SJSA1 (cell line): ENCODE measurements around the gene PNPLA7. TPM values are rescaled to one million over a fixed set of nuclear protein-coding genes. Genes with fewer than 3 reads are reported as not detected.
"Not testable (repeated sequence)": the region's sequence is repeated elsewhere in the genome, so short reads cannot be mapped to it uniquely, and the experiment has no call there.

Experiments used
- DNase-seq, 2 experiments: peaks; one replicate each; pipeline ENCODE4 v3.0.0-alpha.2; 2015 to 2020; ENCODE audit warnings: low spot score in 2 of 2, low read depth in 1 of 2
- H3K27ac ChIP-seq: fragments of 250-450 bp; sonication (Bioruptor Pico); 2 replicates; pipeline ENCODE4 v1.5.1; 2020; ENCODE audit warnings: mild to moderate bottlenecking, moderate library complexity
- H3K27me3 ChIP-seq: fragments of 250-450 bp; sonication (Bioruptor Pico); replicated peaks from 2 replicates; pipeline ENCODE4 v1.5.1; 2020; ENCODE audit warnings: mild to moderate bottlenecking, moderate library complexity
- H3K36me3 ChIP-seq: fragments of 250-450 bp; sonication (Bioruptor Pico); 2 replicates; pipeline ENCODE4 v1.5.1; 2020; ENCODE audit warnings: mild to moderate bottlenecking
- H3K4me1 ChIP-seq: fragments of 250-450 bp; sonication (Bioruptor Pico); replicated peaks from 2 replicates; pipeline ENCODE4 v1.6.1; 2021; ENCODE audit warnings: mild to moderate bottlenecking
- H3K4me3 ChIP-seq: fragments of 250-450 bp; sonication (Bioruptor Pico); 2 replicates; pipeline ENCODE4 v1.5.1; 2020; ENCODE audit warnings: mild to moderate bottlenecking
- H3K9me3 ChIP-seq: fragments of 250-450 bp; sonication (Bioruptor Pico); replicated peaks from 2 replicates; pipeline ENCODE4 v1.5.1; 2020; ENCODE audit warnings: mild to moderate bottlenecking
- total RNA-seq: library from RNA; depleted of rRNA; stranded (reverse); fragments of >200 nt; shearing (Covaris generic); gene quantifications from 2 replicates; pipeline ENCODE4 v1.2.3, GENCODE V29; 2014

Gene PNPLA7
- total RNA-seq, 1 experiment from 2014 or later: 0.05 TPM

DNA sequence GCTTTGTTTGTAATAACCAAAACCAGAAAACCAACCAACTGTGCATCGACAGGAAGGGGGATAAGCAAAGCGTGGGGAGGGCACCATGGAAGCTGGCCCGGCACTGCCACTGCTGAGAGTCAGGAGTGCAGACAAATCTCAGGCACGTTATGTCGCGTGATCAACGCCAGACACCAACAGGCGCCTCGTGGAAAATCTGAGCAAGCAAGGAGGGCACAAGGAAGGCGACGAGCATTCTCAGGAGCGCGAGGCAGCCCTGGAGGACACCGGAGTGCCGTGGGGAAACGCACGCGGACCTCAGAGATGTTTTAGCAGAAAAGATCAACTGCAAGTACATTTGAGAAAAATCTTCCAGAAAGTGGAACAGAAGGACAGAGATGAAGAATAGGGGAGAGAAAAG lies 75.9 kb downstream of the PNPLA7 start:
- no peaks in the 10 kb centered on the region for H3K4me1 ChIP-seq
- H3K27me3 ChIP-seq: 0 out of 2 replicates have a peak, but pooled peaks cover 2% of the 10 kb centered on the region
- H3K4me3 ChIP-seq: no peak overlapping the region
- peaks cover 8% of the 10 kb centered on the region; the same call in 1 of the 2 replicates for H3K9me3 ChIP-seq
- DNase-seq: no peak
- H3K27ac ChIP-seq: no peak overlapping the region
- H3K36me3 ChIP-seq: no peaks in the 10 kb centered on the region

DNA sequence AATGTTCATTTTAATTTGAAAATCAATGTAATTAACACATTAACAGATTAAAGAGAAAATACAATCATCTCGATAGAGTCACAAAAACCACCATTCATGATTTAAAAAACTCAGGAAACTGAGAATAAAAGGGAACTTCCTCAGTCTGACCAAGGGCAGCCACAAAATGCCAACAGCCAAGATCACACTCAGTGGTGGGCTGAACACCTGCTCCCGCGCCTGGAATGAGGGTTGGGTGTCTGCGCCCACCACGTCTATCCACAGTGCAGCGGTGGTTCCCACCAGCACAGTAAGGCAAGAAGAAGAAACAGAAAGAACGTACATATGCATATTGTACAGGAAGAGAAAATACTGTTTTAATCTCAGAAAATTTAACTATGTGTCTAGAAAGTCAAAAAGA lies 79.4 kb downstream of the PNPLA7 start:
- H3K4me3 ChIP-seq: no peak overlapping the region

DNA sequence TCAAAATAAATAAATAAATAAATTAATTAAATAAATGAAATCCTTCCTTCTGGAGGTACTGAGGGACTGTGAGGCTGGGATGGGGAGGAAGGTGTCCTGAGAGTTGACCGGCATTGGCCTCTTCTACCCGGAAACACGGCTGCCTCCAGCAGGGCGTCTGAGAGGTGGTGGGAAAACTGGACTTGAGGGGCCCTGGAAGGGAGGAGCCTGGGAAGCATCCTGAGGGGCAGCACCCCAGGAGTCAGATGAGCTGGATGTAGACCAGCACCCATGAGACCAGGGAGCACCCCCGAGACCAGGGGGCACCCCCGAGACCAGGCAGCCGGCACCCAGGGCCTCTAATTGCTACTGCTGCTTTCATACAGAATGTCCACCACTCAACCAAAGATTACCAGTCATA lies 82.3 kb downstream of the PNPLA7 start:
- no peaks in the 10 kb centered on the region for H3K9me3 ChIP-seq
- no peak overlapping the region for H3K4me3 ChIP-seq
- no peak overlapping the region for H3K27ac ChIP-seq
- DNase-seq: no peak
- H3K36me3 ChIP-seq: no peaks in the 10 kb centered on the region
- 0 out of 2 replicates have a peak, but pooled peaks cover 3% of the 10 kb centered on the region for H3K27me3 ChIP-seq
- no peaks in the 10 kb centered on the region for H3K4me1 ChIP-seq

More for the DNA sequence above, 79.4 kb downstream of the PNPLA7 start:
- H3K36me3 ChIP-seq: no peaks in the 10 kb centered on the region
- DNase-seq: no peak
- H3K27me3 ChIP-seq: 0 out of 2 replicates have a peak, but pooled peaks cover 3% of the 10 kb centered on the region
- H3K9me3 ChIP-seq: peaks cover 4% of the 10 kb centered on the region; the same call in 1 of the 2 replicates
- no peaks in the 10 kb centered on the region for H3K4me1 ChIP-seq
- H3K27ac ChIP-seq: no peak overlapping the region

DNA sequence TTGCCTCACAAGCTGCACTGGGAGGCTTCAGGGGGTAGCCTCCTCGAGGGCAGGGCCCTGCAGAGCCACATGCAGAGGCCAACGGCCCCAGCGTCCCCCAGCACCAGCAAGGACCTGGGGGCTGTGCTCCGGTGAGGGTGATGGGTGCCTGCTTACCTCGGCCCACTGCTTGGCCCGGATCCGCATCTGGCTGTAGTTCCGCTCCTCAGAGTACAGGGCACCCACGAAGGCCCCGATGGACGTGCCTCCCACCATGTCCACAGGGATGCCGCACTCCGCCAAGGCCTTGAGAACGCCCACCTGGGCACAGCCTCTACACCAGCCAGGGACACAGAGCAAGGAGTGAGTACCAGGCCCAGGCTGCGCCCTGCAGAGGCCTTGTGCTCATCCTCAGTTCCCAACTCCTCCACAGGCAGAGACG lies 83.0 kb downstream of the PNPLA7 start:
- Histone ChIP-seq H3K4me1 (no peaks in the 10 kb centered on the region), H3K4me3 (no peak overlapping the region), H3K36me3 (no peaks in the 10 kb centered on the region), H3K9me3 (no peaks in the 10 kb centered on the region), H3K27me3 (0 out of 2 replicates have a peak, but pooled peaks cover 3% of the 10 kb centered on the region), H3K27ac (no peak overlapping the region)
- no peak for DNase-seq

DNA sequence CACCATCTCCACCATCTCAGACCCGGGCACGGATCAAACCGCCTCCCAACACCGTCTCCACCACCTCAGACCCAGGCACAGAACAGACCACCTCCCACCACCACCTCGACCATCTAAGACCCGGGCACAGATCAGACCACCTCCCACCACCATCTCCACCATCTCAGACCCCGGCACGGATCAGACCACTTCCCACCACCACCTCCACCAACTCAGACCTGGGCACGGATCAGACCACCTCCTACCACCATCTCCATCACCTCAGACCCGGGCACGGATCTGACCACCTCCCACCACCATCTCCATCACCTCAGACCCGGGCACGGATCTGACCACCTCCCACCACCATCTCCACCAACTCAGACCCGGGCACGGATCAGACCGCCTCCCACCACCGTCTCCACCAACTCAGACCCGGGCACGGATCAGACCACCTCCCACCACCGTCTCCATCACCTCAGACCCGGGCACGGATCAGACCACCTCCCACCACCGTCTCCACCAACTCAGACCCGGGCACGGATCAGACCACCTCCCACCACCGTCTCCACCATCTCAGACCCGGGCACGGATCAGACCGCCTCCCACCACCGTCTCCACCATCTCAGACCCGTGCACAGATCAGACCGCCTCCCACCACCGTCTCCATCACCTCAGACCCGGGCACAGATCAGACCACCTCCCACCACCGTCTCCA lies 83.7 kb downstream of the PNPLA7 start:
- H3K4me1 ChIP-seq, H3K36me3 ChIP-seq, H3K9me3 ChIP-seq, H3K27me3 ChIP-seq, DNase-seq, H3K4me3 ChIP-seq, H3K27ac ChIP-seq: not testable (repeated sequence)

DNA sequence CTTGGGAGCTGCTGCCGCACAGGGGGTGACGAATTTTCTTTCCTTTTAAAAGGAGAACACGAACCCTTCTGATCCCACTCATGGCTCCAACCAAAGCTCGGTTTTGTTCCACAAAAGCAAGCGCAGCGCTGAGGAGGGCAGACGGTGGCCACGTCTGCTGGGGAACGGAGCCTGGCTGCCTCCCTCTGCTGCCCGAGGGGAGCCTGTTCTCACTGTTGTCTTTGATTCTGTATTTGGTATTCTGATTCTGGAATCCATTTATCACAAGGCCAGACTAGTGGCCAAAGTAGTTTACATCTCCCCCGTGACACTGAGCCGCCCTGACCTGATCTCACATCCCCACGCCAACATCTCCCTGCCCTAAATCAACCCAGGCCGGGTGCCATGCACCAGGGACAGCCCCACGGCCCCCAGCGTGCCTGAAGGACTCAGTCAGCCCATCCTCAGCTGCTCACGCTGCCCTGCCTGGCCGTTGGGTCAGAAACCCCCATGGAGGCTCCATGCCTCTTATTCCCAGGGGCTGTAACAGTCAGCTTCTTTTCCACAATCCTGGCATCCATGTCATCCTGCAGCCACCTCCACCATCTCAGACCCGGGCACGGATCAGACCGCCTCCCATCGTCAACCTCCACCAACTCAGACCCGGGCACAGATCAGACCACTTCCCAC lies 84.3 kb downstream of the PNPLA7 start:
- Histone ChIP-seq H3K4me1 (no peaks in the 10 kb centered on the region), H3K4me3 (no peak overlapping the region), H3K27ac (no peak overlapping the region), H3K36me3 (no peaks in the 10 kb centered on the region), H3K9me3 (no peaks in the 10 kb centered on the region), H3K27me3 (0 out of 2 replicates have a peak, but pooled peaks cover 3% of the 10 kb centered on the region)
- no peak for DNase-seq

DNA sequence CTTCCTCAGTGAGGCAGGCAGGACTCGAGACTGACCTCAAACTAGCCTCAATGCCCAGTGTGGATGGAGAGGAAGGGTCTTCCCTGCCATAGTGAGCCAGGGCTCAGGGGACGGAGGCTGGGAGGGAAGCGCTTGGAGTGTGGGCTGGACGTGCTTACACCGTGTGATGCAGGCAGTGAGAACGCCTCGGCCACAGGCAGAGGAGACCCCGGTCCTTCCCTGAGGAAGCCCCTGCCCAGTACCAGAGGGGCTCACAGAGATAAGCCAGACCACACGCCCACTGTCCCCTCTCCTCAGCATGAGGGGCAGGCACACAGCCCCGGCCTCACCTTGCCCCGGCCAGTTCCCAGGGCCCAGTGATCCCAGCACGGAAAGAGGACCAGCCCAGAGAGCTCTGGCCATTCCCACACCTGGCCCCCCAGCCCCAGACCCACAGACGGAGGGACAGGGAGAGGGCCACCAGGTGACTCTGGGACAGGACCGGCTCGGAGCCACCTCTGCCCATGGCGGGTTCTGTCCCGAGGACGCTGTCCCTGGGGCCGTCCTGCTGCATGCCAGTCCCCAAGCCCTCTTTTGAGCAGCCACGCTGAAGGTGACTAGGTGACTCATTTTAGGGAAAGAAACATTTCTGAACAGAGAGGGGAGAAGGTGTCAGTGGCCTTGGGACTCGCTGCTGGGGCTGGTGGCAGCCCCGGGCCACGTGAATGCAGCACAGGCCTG lies 85.0 kb downstream of the PNPLA7 start:
- Histone ChIP-seq H3K4me3 (no peak overlapping the region), H3K36me3 (no peaks in the 10 kb centered on the region), H3K4me1 (no peaks in the 10 kb centered on the region), H3K27ac (no peak overlapping the region), H3K9me3 (no peaks in the 10 kb centered on the region), H3K27me3 (0 out of 2 replicates have a peak, but pooled peaks cover 3% of the 10 kb centered on the region)
- DNase-seq: no peak

DNA sequence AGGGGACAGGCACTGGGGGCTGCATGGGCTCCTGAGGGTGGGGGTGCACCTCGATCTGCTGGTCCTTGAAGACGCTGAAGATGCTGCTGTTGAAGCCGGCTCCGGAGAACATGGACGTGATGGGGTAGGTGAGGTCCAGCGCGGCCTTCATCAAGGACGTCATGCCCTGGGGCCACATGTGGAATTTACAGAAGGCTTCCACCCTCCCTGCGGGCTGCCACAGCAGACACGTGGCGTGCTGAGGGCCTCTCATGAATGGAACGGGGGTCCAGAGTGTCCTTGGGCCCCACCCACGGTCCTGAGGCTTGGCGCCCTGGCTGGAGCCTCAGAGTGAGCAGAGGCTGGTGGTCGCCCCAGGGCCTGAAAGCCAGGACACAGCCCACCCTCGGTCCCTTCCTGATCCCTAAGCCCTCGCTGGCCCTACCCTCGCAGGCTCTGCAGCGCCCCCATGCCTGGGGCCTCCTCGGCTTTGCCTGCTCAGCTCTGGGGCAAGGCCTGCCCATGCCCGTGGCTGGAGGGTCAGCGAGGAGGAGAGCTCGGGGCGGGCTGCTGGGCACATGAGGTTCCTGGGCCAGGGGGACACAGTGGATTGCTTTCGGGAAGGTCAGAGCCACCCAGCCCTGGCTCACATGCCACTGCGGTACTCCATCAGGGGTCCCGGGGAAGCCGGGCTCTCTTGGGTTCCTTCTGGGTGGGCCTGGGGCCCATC lies 85.8 kb downstream of the PNPLA7 start:
- Histone ChIP-seq H3K9me3 (no peaks in the 10 kb centered on the region), H3K4me1 (peaks cover 4% of the 10 kb centered on the region), H3K36me3 (no peaks in the 10 kb centered on the region), H3K27ac (no peak overlapping the region), H3K27me3 (0 out of 2 replicates have a peak, but pooled peaks cover 3% of the 10 kb centered on the region), H3K4me3 (no peak overlapping the region)
- no peak for DNase-seq

DNA sequence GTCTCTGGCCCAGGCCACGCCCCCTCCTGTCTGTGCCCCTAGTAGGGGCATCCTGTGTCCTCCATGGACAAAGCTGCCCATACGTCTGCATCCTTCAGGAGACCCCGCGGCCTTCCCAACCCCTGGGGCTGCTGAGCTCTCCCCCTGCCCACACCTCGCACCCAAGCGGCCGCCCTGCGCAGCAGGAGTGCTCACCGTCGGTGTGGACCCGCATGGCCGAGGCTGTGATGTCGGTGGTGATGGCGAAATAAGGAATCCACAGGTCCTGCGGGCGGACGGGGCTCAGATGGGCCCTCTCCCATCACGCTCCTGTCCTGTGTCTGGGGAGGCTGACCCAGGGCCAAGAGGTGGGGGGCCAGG lies 86.3 kb downstream of the PNPLA7 start:
- Histone ChIP-seq H3K4me3 (no peak overlapping the region), H3K36me3 (peaks cover under 1% of the 10 kb centered on the region; the same call in 1 of the 2 replicates), H3K27me3 (no peaks in the 10 kb centered on the region), H3K9me3 (peaks cover 2% of the 10 kb centered on the region; the same call in 1 of the 2 replicates), H3K27ac (no peak overlapping the region), H3K4me1 (peaks cover 9% of the 10 kb centered on the region)
- no peak for DNase-seq

DNA sequence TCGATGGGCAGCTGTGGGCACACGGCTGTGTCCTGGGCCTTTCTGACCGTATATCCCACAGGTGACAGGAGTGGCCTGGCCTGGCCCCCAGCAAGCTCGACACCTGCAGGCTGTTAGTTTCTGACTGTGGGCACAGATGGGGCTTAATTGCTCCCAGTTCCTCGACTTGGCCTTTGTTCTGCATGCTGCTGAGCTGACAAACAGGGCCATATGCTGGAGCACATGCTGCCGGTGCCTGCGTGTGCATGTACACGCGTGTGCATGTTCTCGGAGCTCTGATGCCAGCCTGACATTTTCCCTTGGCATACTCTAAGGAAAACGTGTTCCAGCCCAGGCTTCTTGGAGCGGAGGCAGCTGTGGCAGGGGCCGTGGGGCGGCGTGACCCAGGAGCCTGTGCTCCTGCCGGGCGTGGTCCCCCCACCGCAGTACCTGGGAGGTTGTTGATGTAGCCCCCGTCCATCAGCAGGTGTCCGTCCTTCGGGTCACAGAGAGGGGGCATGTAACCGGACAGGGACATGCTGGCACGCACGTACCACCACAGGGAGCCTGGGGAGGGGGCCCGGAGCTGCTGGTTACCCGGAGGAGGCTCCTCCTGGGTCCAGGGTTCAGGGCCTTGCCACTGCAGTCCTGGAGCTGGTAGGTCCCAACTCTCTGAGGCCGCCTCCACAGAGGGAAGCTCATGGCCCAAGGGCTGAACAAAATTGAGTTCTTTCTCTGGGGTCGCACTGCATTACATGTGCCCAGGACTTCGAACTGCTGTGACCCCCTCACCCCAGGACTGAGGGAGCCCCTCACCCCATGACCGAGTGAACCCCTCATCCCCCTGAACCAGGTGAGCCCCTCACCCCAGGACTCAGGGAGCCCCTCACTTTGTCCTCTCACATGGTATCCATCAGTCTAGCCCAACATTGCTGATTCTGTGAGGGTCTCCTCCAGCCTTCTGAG lies 86.9 kb downstream of the PNPLA7 start:
- no peak for DNase-seq
- H3K27ac ChIP-seq: no peak overlapping the region
- H3K9me3 ChIP-seq: peaks cover 6% of the 10 kb centered on the region; the same call in 1 of the 2 replicates
- H3K4me3 ChIP-seq: no peak overlapping the region
- H3K36me3 ChIP-seq: peaks cover 5% of the 10 kb centered on the region
- H3K4me1 ChIP-seq: peaks cover 16% of the 10 kb centered on the region
- no peaks in the 10 kb centered on the region for H3K27me3 ChIP-seq

DNA sequence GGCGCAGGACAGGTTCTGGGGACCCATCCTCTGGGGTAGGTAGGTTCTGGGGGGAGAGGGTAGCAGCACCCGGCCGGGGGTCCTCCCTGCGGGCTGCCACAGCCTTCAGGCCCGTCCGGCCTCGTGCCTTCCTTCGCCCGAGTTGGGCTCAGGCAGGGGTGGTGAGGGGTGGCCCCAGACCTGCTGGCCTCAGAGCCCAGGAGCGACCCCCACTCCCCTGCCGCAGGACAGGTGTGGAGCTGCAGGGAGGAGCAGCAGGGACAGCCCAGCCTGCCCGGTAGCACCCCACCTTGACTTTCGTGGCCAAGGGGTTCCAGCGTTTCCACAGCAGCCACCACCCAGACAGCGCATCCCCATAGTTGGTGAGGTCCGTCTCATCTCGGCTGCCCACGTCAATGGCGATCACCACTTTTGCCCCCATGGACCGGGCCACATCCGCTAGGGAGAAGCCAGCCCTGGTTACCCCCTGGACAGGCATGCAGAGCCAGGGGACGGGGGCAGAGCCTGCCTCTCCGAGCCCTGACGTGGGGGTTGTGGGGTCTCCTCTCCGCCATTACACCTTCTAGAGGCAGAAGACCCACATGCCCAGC lies 87.7 kb downstream of the PNPLA7 start:
- no peak for DNase-seq
- Histone ChIP-seq H3K36me3 (peaks cover 10% of the 10 kb centered on the region), H3K4me1 (peaks cover 23% of the 10 kb centered on the region), H3K27ac (no peak overlapping the region), H3K9me3 (peaks cover 6% of the 10 kb centered on the region; the same call in 1 of the 2 replicates), H3K27me3 (no peaks in the 10 kb centered on the region), H3K4me3 (no peak overlapping the region)

DNA sequence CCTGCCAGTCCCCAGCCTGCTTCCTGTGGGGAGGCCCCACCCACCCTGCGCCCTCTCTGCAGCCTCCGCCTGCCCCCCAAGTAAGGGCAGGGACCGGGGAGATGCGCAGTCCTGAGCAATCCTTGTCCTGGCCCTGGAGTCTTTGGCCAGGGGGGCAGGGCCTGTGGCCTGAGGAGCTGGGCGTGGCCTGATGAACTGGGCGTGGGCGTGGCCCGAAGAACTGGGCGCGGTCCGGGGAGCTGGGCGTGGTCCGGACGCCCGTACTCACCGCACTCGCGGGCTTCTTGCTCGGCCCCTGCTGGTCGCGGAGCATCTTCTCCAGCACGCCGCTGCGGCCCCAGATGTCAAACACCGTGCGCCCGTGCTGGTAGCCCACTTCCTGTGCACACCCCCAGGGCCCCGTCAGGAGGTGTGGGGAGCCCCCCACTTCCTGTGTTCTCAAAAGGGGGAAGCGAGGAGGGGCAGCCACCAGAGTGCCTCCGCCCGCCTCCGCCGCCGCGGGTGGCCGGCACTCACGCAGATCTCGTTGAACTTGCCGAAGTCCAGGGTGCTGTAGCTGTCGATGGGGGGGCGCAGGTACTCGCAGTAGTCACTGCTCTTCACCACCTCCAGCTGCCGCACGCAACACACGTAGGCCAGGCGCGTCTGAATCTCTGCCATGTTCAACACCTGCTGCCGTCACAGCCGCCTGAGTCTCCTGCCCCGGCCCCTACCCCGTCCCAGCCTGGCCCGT lies 88.4 kb downstream of the PNPLA7 start:
- H3K27ac ChIP-seq: no peak overlapping the region
- H3K27me3 ChIP-seq: no peaks in the 10 kb centered on the region
- DNase-seq: no peak
- peaks cover 17% of the 10 kb centered on the region for H3K36me3 ChIP-seq
- H3K9me3 ChIP-seq: peaks cover 6% of the 10 kb centered on the region; the same call in 1 of the 2 replicates
- no peak overlapping the region for H3K4me3 ChIP-seq
- peaks cover 30% of the 10 kb centered on the region for H3K4me1 ChIP-seq
